GM23338 (cell line): Measurements from ENCODE around the gene SPHK1. TPM values are rescaled to one million over a fixed set of nuclear protein-coding genes. Genes with fewer than 3 reads are reported as not detected.
A peak's percentile ranks its signal among the peaks of the same experiment; 100 is the strongest.

ENCODE experiments used
- ATAC-seq: fragments of 200-7000 bp; cut with Tn5 transposase; 3 replicates; pipeline ENCODE4 v1.9.1; 2020
- DNase-seq: peaks from one replicate; pipeline ENCODE4 v3.0.0-alpha.2; 2015; ENCODE audit warnings: low spot score
- H2AFZ ChIP-seq: fragments of 200-600 bp; sonication (generic); 2 replicates; pipeline ENCODE4 v1.8.0; 2016; ENCODE audit warnings: antibody characterized with exemption, mild to moderate bottlenecking, moderate library complexity
- H3F3A ChIP-seq: fragments of 200-600 bp; sonication (generic); replicated peaks from 2 replicates; pipeline ENCODE4 v1.8.0; 2017; ENCODE audit warnings: antibody characterized with exemption, mixed run types, low read depth
- H3K27ac ChIP-seq: fragments of 200-600 bp; sonication (generic); 2 replicates; pipeline ENCODE4 v1.6.1; 2016; ENCODE audit warnings: low read depth
- H3K27me3 ChIP-seq: fragments of 200-600 bp; sonication (generic); 2 replicates; pipeline ENCODE4 v1.8.0; 2016; ENCODE audit warnings: mild to moderate bottlenecking, mixed run types, moderate library complexity; ENCODE audit not compliant: insufficient read depth
- H3K36me3 ChIP-seq: fragments of 200-600 bp; sonication (generic); 2 replicates; pipeline ENCODE4 v1.8.0; 2016; ENCODE audit warnings: mild to moderate bottlenecking; ENCODE audit not compliant: insufficient read depth
- H3K4me1 ChIP-seq: fragments of 200-600 bp; sonication (generic); 2 replicates; pipeline ENCODE4 v1.8.0; 2016; ENCODE audit warnings: mild to moderate bottlenecking, moderate library complexity; ENCODE audit not compliant: insufficient read depth
- H3K4me2 ChIP-seq: fragments of 200-600 bp; sonication (generic); 2 replicates; pipeline ENCODE4 v1.7.1; 2017; ENCODE audit warnings: mixed run types
- H3K4me3 ChIP-seq: fragments of 200-600 bp; sonication (generic); 2 replicates; pipeline ENCODE4 v1.6.1; 2016; ENCODE audit warnings: mixed run types
- H3K79me2 ChIP-seq: fragments of 200-600 bp; sonication (generic); replicated peaks from 2 replicates; pipeline ENCODE4 v1.8.0; 2017; ENCODE audit warnings: mild to moderate bottlenecking; ENCODE audit not compliant: insufficient read depth
- H3K9me2 ChIP-seq: fragments of 200-600 bp; sonication (generic); 2 replicates; pipeline ENCODE4 v1.8.0; 2017; ENCODE audit not compliant: insufficient read depth
- H4K20me1 ChIP-seq: fragments of 200-600 bp; sonication (generic); replicated peaks from 2 replicates; pipeline ENCODE4 v1.8.0; 2017; ENCODE audit warnings: mild to moderate bottlenecking; ENCODE audit not compliant: insufficient read depth
- H3K27ac Mint-ChIP-seq: 2 replicates; pipeline ENCODE4 v1.8.0; 2020; ENCODE audit warnings: inconsistent platforms, mild to moderate bottlenecking, moderate library complexity, mixed read lengths
- H3K27me3 Mint-ChIP-seq: 3 replicates; pipeline ENCODE4 v1.8.0; 2022; ENCODE audit warnings: low read depth, mild to moderate bottlenecking, moderate library complexity, mixed read lengths, inconsistent platforms; ENCODE audit not compliant: insufficient read depth, poor library complexity
- H3K36me3 Mint-ChIP-seq: 3 replicates; pipeline ENCODE4 v1.8.0; 2021; ENCODE audit warnings: low read depth, mild to moderate bottlenecking, inconsistent platforms, moderate library complexity, mixed read lengths
- H3K4me1 Mint-ChIP-seq: 3 replicates; pipeline ENCODE4 v1.8.0; 2020; ENCODE audit warnings: mild to moderate bottlenecking, inconsistent platforms, mixed read lengths
- H3K4me3 Mint-ChIP-seq: 3 replicates; pipeline ENCODE4 v1.8.0; 2021; ENCODE audit warnings: moderate library complexity, mild to moderate bottlenecking, inconsistent platforms, mixed read lengths
- H3K9me3 Mint-ChIP-seq: 3 replicates; pipeline ENCODE4 v1.8.0; 2020; ENCODE audit warnings: moderate library complexity, mild to moderate bottlenecking, inconsistent platforms, mixed read lengths
- CREB1 ChIP-seq: fragments of 250-450 bp; sonication (Bioruptor Pico); IDR thresholded peaks from 2 replicates; pipeline ENCODE4 v1.5.0; 2020; ENCODE audit warnings: low read depth, mild to moderate bottlenecking, moderate library complexity
- EZH2phosphoT487 ChIP-seq: fragments of 200-600 bp; sonication (generic); IDR thresholded peaks from one replicate; pipeline ENCODE4 v1.8.1; 2018; ENCODE audit warnings: antibody characterized with exemption; ENCODE audit not compliant: unreplicated experiment
- STAT1 ChIP-seq: IDR thresholded peaks from one replicate; pipeline ENCODE4 v1.6.1; 2016; ENCODE audit warnings: antibody characterized with exemption; ENCODE audit not compliant: unreplicated experiment
- polyA plus RNA-seq: library from polyadenylated mRNA; unstranded; fragments of >200 nt; fragmentation: Nextera tagmentation; extraction: Ambion mirVana; gene quantifications from 2 replicates; pipeline ENCODE4 v1.2.1, GENCODE V29; 2016
- total RNA-seq: library from RNA; depleted of rRNA; stranded (reverse); fragments of >200 nt; shearing (Covaris generic); gene quantifications from 2 replicates; pipeline ENCODE4 v1.2.3, GENCODE V29; 2014
- TF ChIP-seq, protein P1 (sequence below), 2 experiments: fragments of 200-600 bp in 1 of 2; sonication (generic) in 1 of 2; conservative IDR thresholded peaks; 2 replicates each; pipeline versions ENCODE4 v1.5.1 to v1.6.1; 2016 to 2017; ENCODE audit warnings: antibody characterized with exemption in 2 of 2, low read depth in 2 of 2, mild to moderate bottlenecking in 2 of 2, moderate library complexity in 1 of 2
- TF ChIP-seq, protein P2 (sequence below): IDR thresholded peaks from 2 replicates; pipeline ENCODE4 v1.6.1; 2016; ENCODE audit warnings: antibody characterized with exemption
- TF ChIP-seq, protein P3 (sequence below): fragments of 250-450 bp; sonication (Bioruptor Pico); IDR thresholded peaks from 2 replicates; pipeline ENCODE4 v1.5.0; 2020; ENCODE audit warnings: mild to moderate bottlenecking, moderate library complexity

The SPHK1 gene
- total and polyA plus RNA-seq, 2 experiments from 2014 or later: 1.3 to 3.2 TPM

DNA sequence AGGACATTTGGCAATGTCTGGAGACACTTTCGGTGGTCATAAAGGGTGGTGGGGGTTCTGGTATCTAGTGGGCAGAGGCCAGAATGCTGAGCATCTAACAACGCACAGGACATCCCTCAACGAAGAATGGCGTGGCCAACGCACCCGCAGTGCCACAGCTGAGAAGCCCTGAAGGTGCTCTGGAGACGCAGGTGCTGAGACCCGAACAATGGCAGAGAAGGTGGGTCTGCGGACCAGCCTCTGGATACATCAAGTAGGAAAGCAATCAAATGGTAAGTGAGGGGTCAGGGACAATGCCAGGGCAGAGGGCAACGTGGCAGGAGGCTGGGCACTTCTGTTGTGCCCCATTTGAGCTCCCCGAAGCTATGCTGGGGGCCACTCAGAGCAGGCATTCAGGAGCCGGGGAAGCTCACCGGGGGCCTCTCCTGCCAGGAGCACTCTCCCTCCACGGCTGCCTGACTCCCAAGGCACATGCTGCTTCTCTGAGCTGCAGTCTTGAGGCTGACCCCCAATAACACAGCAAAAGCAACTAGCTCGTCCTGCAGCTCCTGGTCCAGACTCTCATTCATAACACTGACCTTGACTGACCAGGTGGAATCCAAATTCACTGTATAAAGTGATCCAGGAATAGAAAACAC, 26.0 kb downstream of the SPHK1 start:
- no peaks in the 10 kb centered on the region for H3K36me3 ChIP-seq
- Mint-ChIP-seq H3K36me3 (peaks cover 21% of the 10 kb centered on the region), H3K4me1 (peaks cover 34% of the 10 kb centered on the region), H3K27me3 (peaks cover 10% of the 10 kb centered on the region), H3K9me3 (no peaks in the 10 kb centered on the region; the same call in 2 of the 3 replicates), H3K4me3 (no peak overlapping the region), H3K27ac (peak overlapping the region; percentile 77; the same call in 1 of the 2 replicates)
- no peak overlapping the region for H3K4me3 ChIP-seq
- DNase-seq (no peak), ATAC-seq (no peak)
- H3F3A ChIP-seq: peaks cover 7% of the 10 kb centered on the region; the same call in 1 of the 2 replicates
- no peak for TF ChIP-seq STAT1
- no peak for TF ChIP-seq EZH2phosphoT487
- TF ChIP-seq, protein P1, sequence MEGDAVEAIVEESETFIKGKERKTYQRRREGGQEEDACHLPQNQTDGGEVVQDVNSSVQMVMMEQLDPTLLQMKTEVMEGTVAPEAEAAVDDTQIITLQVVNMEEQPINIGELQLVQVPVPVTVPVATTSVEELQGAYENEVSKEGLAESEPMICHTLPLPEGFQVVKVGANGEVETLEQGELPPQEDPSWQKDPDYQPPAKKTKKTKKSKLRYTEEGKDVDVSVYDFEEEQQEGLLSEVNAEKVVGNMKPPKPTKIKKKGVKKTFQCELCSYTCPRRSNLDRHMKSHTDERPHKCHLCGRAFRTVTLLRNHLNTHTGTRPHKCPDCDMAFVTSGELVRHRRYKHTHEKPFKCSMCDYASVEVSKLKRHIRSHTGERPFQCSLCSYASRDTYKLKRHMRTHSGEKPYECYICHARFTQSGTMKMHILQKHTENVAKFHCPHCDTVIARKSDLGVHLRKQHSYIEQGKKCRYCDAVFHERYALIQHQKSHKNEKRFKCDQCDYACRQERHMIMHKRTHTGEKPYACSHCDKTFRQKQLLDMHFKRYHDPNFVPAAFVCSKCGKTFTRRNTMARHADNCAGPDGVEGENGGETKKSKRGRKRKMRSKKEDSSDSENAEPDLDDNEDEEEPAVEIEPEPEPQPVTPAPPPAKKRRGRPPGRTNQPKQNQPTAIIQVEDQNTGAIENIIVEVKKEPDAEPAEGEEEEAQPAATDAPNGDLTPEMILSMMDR (conservative IDR thresholded peaks at IDR 0.05; ENCODE audit: low read depth in 2 of 2): no peak
- TF ChIP-seq CREB1: no peak
- TF ChIP-seq, protein P2, sequence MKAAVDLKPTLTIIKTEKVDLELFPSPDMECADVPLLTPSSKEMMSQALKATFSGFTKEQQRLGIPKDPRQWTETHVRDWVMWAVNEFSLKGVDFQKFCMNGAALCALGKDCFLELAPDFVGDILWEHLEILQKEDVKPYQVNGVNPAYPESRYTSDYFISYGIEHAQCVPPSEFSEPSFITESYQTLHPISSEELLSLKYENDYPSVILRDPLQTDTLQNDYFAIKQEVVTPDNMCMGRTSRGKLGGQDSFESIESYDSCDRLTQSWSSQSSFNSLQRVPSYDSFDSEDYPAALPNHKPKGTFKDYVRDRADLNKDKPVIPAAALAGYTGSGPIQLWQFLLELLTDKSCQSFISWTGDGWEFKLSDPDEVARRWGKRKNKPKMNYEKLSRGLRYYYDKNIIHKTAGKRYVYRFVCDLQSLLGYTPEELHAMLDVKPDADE: no peak
- TF ChIP-seq, protein P3, sequence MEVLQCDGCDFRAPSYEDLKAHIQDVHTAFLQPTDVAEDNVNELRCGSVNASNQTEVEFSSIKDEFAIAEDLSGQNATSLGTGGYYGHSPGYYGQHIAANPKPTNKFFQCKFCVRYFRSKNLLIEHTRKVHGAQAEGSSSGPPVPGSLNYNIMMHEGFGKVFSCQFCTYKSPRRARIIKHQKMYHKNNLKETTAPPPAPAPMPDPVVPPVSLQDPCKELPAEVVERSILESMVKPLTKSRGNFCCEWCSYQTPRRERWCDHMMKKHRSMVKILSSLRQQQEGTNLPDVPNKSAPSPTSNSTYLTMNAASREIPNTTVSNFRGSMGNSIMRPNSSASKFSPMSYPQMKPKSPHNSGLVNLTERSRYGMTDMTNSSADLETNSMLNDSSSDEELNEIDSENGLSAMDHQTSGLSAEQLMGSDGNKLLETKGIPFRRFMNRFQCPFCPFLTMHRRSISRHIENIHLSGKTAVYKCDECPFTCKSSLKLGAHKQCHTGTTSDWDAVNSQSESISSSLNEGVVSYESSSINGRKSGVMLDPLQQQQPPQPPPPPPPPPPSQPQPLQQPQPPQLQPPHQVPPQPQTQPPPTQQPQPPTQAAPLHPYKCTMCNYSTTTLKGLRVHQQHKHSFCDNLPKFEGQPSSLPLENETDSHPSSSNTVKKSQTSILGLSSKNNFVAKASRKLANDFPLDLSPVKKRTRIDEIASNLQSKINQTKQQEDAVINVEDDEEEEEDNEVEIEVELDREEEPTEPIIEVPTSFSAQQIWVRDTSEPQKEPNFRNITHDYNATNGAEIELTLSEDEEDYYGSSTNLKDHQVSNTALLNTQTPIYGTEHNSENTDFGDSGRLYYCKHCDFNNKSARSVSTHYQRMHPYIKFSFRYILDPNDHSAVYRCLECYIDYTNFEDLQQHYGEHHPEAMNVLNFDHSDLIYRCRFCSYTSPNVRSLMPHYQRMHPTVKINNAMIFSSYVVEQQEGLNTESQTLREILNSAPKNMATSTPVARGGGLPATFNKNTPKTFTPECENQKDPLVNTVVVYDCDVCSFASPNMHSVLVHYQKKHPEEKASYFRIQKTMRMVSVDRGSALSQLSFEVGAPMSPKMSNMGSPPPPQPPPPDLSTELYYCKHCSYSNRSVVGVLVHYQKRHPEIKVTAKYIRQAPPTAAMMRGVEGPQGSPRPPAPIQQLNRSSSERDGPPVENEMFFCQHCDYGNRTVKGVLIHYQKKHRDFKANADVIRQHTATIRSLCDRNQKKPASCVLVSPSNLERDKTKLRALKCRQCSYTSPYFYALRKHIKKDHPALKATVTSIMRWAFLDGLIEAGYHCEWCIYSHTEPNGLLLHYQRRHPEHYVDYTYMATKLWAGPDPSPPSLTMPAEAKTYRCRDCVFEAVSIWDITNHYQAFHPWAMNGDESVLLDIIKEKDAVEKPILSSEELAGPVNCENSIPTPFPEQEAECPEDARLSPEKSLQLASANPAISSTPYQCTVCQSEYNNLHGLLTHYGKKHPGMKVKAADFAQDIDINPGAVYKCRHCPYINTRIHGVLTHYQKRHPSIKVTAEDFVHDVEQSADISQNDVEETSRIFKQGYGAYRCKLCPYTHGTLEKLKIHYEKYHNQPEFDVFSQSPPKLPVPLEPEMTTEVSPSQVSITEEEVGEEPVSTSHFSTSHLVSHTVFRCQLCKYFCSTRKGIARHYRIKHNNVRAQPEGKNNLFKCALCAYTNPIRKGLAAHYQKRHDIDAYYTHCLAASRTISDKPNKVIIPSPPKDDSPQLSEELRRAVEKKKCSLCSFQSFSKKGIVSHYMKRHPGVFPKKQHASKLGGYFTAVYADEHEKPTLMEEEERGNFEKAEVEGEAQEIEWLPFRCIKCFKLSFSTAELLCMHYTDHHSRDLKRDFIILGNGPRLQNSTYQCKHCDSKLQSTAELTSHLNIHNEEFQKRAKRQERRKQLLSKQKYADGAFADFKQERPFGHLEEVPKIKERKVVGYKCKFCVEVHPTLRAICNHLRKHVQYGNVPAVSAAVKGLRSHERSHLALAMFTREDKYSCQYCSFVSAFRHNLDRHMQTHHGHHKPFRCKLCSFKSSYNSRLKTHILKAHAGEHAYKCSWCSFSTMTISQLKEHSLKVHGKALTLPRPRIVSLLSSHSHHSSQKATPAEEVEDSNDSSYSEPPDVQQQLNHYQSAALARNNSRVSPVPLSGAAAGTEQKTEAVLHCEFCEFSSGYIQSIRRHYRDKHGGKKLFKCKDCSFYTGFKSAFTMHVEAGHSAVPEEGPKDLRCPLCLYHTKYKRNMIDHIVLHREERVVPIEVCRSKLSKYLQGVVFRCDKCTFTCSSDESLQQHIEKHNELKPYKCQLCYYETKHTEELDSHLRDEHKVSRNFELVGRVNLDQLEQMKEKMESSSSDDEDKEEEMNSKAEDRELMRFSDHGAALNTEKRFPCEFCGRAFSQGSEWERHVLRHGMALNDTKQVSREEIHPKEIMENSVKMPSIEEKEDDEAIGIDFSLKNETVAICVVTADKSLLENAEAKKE: no peak
- no peak overlapping the region for H2AFZ ChIP-seq
- H3K27me3 ChIP-seq: no peaks in the 10 kb centered on the region
- no peaks in the 10 kb centered on the region for H3K9me2 ChIP-seq
- peaks cover 21% of the 10 kb centered on the region for H4K20me1 ChIP-seq
- peaks cover 10% of the 10 kb centered on the region; the same call in 1 of the 2 replicates for H3K4me1 ChIP-seq
- H3K4me2 ChIP-seq: no peak overlapping the region
- peaks cover 86% of the 10 kb centered on the region for H3K79me2 ChIP-seq
- H3K27ac ChIP-seq: no peak overlapping the region
